Fibroblast of the aortic adventitia (primary cell): Measurements from ENCODE around the gene E2F2. TPM values are rescaled to one million over a fixed set of nuclear protein-coding genes. Genes with fewer than 3 reads are reported as not detected.
A peak's percentile ranks its signal among the peaks of the same experiment; 100 is the strongest.

Experiments
- DNase-seq: peaks from one replicate; pipeline ENCODE4 v3.0.0-alpha.2; 2010; ENCODE audit warnings: low read depth
- H3K4me3 ChIP-seq: 2 replicates; pipeline ENCODE4 v1.5.1; 2011; ENCODE audit warnings: low read depth, mild to moderate bottlenecking, control low read depth, low read length, moderate library complexity
- CTCF ChIP-seq: IDR thresholded peaks from 2 replicates; pipeline ENCODE4 v1.5.1; 2011; ENCODE audit warnings: mild to moderate bottlenecking, low read length, control low read depth, inconsistent platforms; ENCODE audit not compliant: insufficient read depth
- total RNA-seq: library from RNA; depleted of rRNA; stranded (reverse); fragments of >200 nt; gene quantifications from 2 replicates; pipeline ENCODE4 v1.2.3, GENCODE V29; 2012; ENCODE audit warnings: low replicate concordance

Gene E2F2
- total RNA-seq, 1 donor, result 5.6 TPM

DNA sequence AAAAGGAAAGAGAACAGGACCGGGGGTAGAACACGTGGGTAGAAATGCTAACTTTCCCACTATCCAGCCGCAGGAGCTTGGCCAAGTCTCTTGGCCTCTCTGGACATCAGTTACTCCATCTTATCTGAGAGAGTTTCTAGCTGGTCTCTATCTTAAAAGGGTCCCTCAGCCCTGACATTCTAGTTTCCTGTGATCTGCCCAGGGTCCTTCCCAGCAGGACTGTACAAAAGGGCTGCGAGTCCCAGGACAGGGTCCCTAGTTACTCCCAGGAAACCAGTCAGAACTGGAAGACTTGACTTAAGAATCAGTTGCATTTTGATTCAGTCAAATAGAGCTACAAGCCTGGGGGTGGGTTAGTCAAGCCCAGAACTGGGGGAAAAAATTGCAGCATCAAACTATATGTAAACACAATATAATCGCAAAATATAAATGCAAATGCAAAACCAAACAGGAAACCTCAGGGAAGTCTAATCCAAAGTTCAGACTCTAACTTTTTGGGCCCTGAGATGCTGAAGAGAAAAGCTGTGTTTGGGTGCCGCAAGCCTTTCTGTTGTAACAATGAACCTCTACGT is 49.9 kb downstream of the E2F2 start:
- H3K4me3 ChIP-seq, result peak overlapping the region; percentile 16
- no peak for DNase-seq

GRCh38 chr1:23480187-23481025 is 50.6 kb downstream of the E2F2 start:
- TF ChIP-seq CTCF, result no peak
- no peak for DNase-seq
- no peak overlapping the region for H3K4me3 ChIP-seq

More for the DNA sequence above, 49.9 kb downstream of the E2F2 start:
- no peak for TF ChIP-seq CTCF

GRCh38 chr1:23479666-23479941 is 51.4 kb downstream of the E2F2 start:
- TF ChIP-seq CTCF, result no peak
- no peak overlapping the region for H3K4me3 ChIP-seq
- no peak for DNase-seq

DNA sequence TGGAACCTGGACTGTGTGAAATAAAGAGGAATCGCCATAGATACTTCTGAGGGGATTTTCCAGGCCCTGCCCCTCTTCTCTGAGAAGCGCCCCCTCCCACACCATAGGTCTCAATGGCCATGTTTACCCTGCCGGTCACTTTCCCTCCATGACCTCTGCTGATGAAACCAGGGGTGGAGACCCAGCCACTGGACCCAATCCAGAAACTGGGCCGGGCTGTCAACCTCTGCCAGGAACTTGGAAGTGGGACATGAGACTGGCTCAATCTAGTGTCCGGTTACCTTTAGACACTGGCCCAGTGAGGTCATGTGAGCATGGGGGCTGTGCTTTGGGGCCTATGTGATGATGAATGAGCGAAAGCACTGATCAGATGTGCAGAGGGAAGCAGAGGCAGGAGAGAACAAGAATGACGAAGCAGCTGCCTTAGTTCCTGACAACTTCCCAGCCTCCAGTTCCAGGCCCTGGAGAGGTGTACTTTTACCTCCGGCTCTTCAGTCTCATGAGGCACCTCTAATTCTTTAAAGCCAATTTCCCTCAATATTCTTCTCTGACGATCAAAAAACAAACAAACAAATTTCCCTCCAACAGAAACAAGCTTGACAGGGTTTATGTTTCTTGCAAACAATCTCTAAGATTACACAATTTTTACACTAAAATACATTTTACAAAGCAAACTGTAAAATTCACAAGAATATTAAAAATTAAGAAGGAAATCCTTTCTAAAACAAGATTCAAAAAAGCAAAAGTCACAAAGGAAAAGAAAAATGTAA is 52.0 kb downstream of the E2F2 start:
- DNase-seq, result peak; percentile 84
- H3K4me3 ChIP-seq, result no peak overlapping the region
- TF ChIP-seq CTCF, result no peak

DNA sequence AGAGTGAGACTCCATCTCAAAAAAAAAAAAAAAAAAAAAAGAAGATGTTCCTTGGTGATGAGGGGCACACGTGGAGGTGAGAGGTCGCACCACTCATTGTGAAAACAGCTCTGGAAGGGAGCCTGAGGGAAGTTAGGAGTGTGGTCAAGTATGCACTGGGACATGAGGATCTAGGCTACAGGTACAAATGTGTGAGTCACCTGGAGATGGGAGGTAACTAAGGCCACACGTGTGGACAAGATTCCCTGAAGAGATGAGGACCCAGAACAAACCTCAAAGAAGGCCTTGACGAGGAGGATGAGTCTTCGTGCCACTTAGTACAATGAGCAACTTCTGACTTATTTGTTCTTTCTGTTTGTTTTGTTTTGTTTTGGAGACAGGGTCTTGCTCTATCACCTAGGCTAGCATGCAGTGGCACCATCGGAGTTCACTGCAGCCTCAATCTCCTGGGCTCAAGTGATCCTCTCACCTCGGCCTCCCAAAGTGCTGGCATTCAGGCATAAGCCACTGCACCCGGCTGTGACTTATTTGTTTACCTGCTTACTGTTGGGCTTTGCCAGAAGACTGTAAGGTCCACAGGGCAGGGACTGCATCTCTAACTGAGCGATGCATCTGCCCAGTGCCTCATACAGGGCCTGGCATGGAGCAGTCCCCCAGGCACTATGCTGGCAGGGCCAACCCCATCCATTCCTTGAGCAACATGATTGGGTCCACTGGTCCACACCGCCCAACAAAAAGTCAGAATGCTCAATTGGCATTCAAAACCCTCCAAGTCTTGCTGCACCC is 53.5 kb downstream of the E2F2 start:
- no peak overlapping the region for H3K4me3 ChIP-seq
- no peak for DNase-seq
- TF ChIP-seq CTCF, result no peak

DNA sequence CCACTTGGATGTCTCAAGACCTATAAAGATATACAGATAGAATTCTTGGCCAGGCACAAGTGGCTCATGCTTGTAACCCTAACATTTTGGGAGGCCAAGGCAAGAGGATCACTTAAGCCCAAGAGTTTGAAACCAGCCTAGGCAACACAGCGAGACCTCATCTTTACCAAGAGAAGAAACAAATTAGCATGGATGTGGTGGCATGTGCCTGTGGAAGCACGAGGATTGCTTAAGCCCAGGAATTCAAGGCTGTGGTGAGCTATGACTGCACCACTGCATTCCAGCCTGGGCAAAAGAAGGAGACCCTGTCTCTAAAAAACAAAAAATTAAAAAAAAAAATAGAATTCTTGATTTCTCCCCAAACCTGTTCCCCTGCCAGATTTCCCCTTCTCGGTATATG is 55.4 kb downstream of the E2F2 start:
- no peak for TF ChIP-seq CTCF
- DNase-seq, result no peak
- H3K4me3 ChIP-seq, result no peak overlapping the region
